ENCODE data around the gene C3orf22. TPM values are rescaled to one million over a fixed set of nuclear protein-coding genes. Genes with fewer than 3 reads are reported as not detected.

Gene C3orf22
- total RNA-seq, 3 donors from 2014 or later: not detected

DNA sequence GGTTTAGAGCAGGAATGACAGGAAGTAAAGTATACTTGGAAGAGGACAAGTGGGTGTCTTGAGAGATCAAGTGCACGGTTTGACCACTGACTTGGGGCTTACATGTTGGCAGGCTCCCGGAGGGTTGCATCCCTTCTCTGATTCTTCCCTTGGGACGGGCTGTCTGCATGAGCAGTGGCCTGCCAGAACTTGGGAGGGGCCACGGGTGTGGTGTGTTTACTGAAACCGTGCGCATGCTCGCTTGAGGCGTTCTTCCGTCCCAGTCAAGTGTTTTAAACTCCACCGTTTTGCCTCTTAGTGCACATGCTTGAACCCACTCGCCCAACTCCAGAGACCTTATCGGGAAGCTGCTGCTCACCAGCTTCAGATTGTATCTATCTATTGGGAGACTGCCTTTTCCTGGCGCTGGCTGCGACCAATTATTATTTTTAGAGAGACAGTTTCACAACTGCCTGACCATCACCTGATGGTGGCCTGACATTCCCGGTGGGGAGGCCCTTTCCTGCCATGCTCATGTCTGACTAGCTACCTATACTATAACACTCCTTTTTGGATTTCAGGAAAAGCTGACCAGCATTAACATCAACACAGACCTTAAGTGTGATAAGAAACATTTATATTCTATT lies 14.9 kb upstream of the C3orf22 start:
- Histone ChIP-seq H3K27me3 (no peaks in the 10 kb centered on the region), H3K27ac (no peak overlapping the region), H3K36me3 (no peaks in the 10 kb centered on the region), H3K4me1 (no peaks in the 10 kb centered on the region), H3K9me3 (no peaks in the 10 kb centered on the region), H3K4me3 (no peak overlapping the region)
- intact Hi-C loops (cut with DNase I; ENCODE audit: low total_unique reads): no loop called here
- TF ChIP-seq, protein P1, sequence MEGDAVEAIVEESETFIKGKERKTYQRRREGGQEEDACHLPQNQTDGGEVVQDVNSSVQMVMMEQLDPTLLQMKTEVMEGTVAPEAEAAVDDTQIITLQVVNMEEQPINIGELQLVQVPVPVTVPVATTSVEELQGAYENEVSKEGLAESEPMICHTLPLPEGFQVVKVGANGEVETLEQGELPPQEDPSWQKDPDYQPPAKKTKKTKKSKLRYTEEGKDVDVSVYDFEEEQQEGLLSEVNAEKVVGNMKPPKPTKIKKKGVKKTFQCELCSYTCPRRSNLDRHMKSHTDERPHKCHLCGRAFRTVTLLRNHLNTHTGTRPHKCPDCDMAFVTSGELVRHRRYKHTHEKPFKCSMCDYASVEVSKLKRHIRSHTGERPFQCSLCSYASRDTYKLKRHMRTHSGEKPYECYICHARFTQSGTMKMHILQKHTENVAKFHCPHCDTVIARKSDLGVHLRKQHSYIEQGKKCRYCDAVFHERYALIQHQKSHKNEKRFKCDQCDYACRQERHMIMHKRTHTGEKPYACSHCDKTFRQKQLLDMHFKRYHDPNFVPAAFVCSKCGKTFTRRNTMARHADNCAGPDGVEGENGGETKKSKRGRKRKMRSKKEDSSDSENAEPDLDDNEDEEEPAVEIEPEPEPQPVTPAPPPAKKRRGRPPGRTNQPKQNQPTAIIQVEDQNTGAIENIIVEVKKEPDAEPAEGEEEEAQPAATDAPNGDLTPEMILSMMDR (IDR thresholded peaks at IDR 0.05): no peak
- TF ChIP-seq POLR2A (IDR thresholded peaks at IDR 0.05): no peak
- TF ChIP-seq POLR2AphosphoS5 (IDR thresholded peaks at IDR 0.05): no peak
- DNase-seq (ENCODE audit: low spot score in 2 of 2): no peak

DNA sequence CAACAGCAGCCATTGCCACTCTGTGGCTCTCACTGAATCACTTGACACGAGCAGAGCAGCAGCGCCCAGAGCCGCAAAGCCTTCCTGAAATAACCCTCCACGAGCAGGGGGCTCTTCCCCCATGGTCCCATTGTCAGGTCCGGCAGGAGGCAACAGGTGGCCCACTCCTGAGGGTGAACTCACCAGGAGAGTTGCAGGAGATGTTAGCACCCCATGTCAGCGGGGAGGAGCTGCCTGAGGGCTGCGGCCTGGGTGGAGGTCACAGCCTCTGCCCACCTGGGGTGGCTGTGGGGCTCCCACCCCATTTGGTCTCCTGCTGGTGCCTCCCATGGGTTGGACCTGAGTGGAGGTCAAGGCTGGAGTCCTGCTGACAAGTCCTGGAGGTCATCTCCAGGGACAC lies 12.3 kb upstream of the C3orf22 start:
- intact Hi-C loops (cut with DNase I; ENCODE audit: low total_unique reads): no loop called here
- TF ChIP-seq POLR2A (IDR thresholded peaks at IDR 0.05): no peak
- TF ChIP-seq, protein P1 (IDR thresholded peaks at IDR 0.05): no peak
- TF ChIP-seq POLR2AphosphoS5 (IDR thresholded peaks at IDR 0.05): no peak
- Histone ChIP-seq H3K4me3 (no peak overlapping the region), H3K27ac (no peak overlapping the region), H3K36me3 (no peaks in the 10 kb centered on the region), H3K9me3 (no peaks in the 10 kb centered on the region), H3K4me1 (no peaks in the 10 kb centered on the region), H3K27me3 (no peaks in the 10 kb centered on the region)
- DNase-seq (ENCODE audit: low spot score in 2 of 2): no peak

DNA sequence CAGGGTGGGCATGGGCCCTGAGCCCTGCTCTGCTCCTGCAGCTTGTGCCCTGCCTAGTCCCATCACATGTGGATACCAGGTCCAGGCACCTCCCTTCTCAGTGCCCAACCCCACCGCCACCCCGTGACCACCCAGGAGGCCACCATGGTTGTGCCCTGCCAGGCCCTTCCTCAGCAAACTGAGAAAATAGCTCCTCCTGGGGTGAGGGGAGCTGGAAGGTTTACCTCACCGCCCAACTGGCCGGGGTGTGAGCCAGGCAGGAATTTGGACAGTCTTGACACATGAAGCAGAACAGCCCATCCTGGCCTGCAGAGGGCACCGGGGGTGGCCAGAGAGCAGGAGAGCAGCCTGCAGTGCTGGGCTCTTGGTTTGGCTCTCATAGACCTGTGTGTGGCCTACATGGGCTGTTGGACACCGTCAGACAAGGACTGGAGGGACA lies 11.4 kb upstream of the C3orf22 start:
- no peak overlapping the region for H3K4me3 ChIP-seq
- H3K36me3 ChIP-seq: no peaks in the 10 kb centered on the region
- no peaks in the 10 kb centered on the region for H3K9me3 ChIP-seq
- intact Hi-C loops (cut with DNase I; ENCODE audit: low total_unique reads): no loop called here
- no peak overlapping the region for H3K27ac ChIP-seq
- no peak for TF ChIP-seq POLR2A (IDR thresholded peaks at IDR 0.05)
- TF ChIP-seq POLR2AphosphoS5 (IDR thresholded peaks at IDR 0.05): no peak
- TF ChIP-seq, protein P1 (IDR thresholded peaks at IDR 0.05): no peak
- H3K4me1 ChIP-seq: no peaks in the 10 kb centered on the region
- no peak for DNase-seq (ENCODE audit: low spot score in 2 of 2)
- no peaks in the 10 kb centered on the region for H3K27me3 ChIP-seq

DNA sequence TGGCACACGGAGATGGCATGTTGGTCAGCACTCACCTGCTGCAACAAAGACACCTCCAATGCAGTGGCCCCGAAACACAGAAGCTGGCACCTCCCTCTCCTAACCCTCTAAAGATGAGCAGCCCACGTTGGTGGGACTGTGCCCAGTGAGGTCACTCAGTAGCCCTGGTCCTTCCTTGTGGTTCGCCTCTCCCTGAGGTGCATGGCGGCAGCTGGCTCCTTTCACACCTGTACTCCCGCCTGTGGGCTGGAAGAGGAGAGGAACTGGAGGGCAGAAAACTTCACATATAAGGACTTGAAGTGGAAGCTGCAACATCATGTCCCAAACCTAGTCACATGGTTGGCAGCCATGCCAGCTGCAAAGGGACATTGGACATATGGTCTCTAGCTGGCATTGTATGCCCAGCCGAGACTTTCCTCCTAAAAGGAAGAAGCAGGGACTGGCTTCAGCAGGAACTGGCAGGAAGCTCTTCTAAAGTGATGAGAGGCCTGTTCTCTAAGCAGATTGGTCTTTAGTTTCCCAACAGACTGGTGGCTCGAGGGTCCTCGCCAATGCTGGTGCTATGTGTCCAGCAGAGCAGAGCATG lies 10.8 kb upstream of the C3orf22 start:
- Histone ChIP-seq H3K4me3 (no peak overlapping the region), H3K27ac (no peak overlapping the region), H3K9me3 (no peaks in the 10 kb centered on the region), H3K4me1 (no peaks in the 10 kb centered on the region), H3K27me3 (no peaks in the 10 kb centered on the region), H3K36me3 (no peaks in the 10 kb centered on the region)
- intact Hi-C loops (cut with DNase I; ENCODE audit: low total_unique reads): no loop called here
- no peak for DNase-seq (ENCODE audit: low spot score in 2 of 2)
- TF ChIP-seq POLR2AphosphoS5 (IDR thresholded peaks at IDR 0.05) (no peak), POLR2A (IDR thresholded peaks at IDR 0.05) (no peak)
- TF ChIP-seq, protein P1 (IDR thresholded peaks at IDR 0.05): no peak

DNA sequence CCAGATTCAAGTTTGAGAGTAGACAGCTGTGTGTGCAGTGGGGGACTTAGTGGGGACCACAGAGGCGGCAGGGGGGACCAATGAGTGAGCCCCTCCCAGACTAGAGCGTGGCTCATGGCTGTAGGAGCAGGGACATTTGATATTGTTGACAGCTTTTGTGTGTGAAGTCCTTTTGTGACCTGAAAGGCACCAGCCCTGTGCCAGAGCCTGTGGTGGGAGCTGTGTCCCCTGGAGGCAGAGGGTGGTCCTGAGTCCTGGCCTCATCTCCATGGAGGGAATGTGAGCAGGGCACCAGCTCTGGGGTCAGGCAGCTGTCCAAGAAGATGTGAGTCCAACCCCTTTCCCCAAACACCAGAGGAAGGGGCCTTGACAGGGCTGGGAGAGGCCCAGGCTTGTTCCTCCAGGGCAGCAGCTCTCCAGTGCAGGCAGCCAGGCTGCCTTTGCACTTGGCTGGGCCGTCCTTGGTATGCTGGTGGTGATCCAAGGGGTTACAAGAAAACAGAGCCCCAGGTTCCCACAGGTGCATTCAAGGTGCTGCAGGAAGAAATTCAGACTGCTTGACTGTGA lies 10.1 kb upstream of the C3orf22 start:
- no peak overlapping the region for H3K27ac ChIP-seq
- H3K9me3 ChIP-seq: no peaks in the 10 kb centered on the region
- intact Hi-C loops (cut with DNase I; ENCODE audit: low total_unique reads): no loop called here
- no peaks in the 10 kb centered on the region for H3K4me1 ChIP-seq
- TF ChIP-seq, protein P1 (IDR thresholded peaks at IDR 0.05): no peak
- no peak for TF ChIP-seq POLR2AphosphoS5 (IDR thresholded peaks at IDR 0.05)
- no peak for TF ChIP-seq POLR2A (IDR thresholded peaks at IDR 0.05)
- H3K36me3 ChIP-seq: no peaks in the 10 kb centered on the region
- no peak for DNase-seq (ENCODE audit: low spot score in 2 of 2)
- H3K27me3 ChIP-seq: no peaks in the 10 kb centered on the region
- no peak overlapping the region for H3K4me3 ChIP-seq

Measured in breast epithelium (tissue), 4 donors.